Central memory CD4-positive, alpha-beta T cell (primary cell): ENCODE results near the gene PAX7.

Experiments used
- DNase-seq: peaks from one replicate; pipeline ENCODE4 v3.0.0; 2022

Gene PAX7

GRCh38 chr1:18768086-18768485 lies 137.4 kb downstream of the PAX7 start:
- DNase-seq = no peak

DNA sequence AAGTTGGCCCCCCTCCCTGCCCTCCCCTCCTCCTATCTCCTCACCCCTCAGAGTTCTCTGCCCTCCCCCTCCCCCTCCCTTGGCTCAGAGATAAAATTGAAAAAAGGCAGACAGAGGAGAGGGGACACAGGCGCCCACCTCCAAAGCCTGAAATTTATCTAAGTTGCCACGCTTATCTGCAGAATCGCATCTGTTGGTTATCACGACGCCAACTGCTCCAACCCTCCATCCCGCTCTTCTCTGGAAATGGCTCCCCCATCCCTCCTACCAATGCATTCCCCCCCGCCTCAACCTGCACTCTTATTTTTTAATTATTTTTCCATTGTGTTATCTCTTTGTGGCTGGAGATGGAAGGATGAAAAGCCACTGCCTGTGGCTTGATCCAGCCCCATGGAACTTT lies 138.5 kb downstream of the PAX7 start:
- no peak for DNase-seq

- no peak for DNase-seq
Measured at GRCh38 chr1:18770799-18771198, 140.2 kb downstream of the PAX7 start.

- no peak for DNase-seq
Measured at GRCh38 chr1:18773753-18774152, 143.1 kb downstream of the PAX7 start.

GRCh38 chr1:18775341-18775740 lies 144.7 kb downstream of the PAX7 start:
- DNase-seq = no peak

DNA sequence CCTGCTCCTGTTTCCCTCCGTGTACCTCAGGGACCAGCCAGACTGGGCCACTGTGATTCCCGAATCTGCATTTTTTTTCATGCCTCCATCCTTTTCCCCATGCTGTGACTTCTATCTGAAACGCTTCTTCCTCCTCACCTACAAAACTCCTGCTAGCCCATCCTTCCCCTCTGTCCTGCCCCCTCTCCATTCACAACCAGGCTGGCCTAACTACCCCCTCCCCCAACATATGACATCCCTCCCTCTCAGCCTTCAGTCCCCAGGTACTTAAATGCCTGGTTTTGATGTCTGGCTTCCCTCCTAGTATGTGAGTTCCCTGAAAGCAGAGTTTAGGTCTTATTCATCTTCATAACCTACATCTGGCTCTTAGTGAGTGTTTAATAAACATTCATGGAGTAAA lies 146.1 kb downstream of the PAX7 start:
- DNase-seq = no peak

- DNase-seq = no peak
Measured at GRCh38 chr1:18778437-18778836, 147.8 kb downstream of the PAX7 start.

- no peak for DNase-seq
Measured at GRCh38 chr1:18781031-18781430, 150.4 kb downstream of the PAX7 start.

- no peak for DNase-seq
Measured at GRCh38 chr1:18783705-18784481, 153.2 kb downstream of the PAX7 start.

DNA sequence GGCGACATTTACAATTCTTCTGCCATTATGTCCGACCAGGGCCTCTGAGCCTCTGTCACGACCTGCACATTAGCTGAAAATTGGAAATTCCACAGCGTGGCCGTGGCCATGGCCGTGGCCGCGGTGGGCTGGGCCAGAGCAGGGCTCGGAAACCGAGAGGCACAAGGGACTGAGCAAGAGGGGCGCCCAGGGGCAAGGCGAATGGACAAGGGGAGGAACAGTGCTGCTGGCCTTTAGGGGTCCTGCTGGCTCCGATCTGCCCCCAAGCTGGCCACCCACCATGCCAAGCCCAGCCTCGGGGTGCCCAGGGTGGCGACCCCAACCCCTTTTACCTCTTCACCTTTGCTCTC lies 153.8 kb downstream of the PAX7 start:
- DNase-seq = no peak

DNA sequence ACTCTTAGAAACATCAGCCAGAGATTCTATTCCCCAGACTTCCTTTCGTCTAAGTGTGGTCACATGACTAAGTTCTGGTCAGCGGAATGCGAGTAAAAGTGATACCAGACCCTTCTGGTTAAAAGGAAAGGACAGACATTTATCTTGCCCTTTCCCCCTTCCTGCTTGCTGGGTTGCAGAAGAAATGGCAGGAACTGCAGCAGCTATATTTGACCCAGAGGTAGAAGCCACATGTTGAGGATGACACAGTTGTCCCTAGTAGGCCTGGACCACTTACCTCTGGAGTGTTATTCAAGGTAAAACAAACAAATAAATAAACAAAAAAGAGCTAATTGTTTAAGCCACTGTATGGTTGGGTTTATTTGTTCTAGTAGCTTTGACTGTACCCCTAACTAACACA lies 155.5 kb downstream of the PAX7 start:
- DNase-seq = no peak

DNA sequence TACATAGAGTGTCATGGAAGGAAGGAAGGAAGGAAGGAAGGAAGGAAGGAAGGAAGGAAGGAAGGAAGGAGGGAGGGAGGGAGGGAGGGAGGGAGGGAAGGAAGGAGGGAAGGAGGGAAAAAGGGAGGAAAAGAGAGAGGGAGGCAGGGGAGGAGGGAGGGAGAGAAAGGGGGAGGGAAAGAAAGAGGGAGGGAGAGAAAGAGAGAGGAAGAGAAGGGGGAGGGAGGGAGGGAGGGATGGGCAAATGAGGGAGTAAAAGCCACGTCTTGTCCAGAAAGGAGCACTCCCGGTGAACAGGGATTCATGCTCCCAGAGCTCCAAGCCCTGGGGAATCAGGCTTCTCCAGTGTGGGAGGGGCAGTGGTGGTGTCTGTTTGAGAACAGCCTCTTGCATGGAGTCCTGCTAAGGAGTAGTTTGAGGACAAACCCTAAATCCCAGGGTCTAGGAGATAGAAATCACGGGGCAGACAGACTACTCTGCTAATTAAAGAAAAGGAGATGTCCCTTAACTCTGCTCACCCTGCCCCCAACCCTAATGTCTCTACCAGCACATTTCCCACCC lies 157.3 kb downstream of the PAX7 start:
- DNase-seq = no peak

GRCh38 chr1:18789246-18789645 lies 158.6 kb downstream of the PAX7 start:
- no peak for DNase-seq

DNA sequence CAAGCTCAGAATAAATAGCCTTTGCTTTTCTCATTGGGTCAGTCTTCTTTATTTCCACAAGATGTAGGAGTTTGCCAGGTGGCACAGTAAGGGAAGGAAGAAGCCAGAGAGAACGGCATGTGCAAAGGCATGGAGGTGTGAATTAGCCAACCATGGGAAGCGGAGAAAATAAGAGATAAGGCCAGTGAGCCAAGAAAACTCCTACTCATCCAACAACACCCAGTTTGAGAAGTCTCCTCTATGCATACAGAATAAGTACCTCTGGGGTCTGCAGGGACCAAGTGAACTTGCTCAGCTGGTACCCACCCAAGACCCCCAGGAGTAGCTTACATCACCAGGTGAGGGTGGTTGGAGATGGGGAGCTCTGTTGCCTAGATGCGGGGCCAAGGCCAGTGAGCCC lies 162.1 kb downstream of the PAX7 start:
- DNase-seq = no peak

DNA sequence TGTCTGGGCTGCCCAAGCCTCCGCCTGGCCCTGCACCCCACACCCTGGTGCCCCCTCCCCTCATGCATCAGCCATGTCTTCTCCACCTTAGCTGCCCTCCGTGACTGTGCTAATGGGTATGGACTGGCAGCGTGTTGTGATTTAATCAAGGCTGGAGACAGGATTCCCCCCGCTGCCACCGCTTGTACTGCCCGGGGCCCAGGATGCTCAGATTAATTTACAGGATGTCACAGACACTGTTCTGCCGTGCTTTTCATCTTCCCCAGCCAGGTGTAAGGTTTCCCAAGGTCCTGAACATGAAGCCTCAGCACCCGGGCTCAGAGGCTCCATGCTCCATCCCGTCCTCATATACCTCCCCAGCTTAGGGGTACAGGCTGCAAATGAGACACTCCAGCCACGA lies 162.5 kb downstream of the PAX7 start:
- no peak for DNase-seq

DNA sequence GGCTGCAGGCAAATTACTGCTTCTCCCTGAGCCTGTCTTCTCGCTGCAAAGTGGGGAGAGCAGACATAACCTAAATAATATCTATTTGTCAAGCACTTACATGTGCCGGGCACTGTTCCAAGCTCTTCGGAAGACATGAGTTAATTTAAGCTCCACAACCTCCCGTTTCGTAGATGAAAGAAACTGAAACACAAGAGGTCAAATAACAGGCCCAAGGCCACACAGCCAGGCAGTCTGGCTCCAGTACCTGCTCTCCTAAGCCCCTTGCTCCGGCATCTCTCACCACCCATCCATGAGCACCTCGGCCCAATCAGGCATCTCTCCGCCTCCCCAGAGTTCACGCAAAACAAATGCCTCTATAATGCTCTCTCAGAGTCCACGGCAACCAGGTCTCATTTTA lies 163.4 kb downstream of the PAX7 start:
- DNase-seq = no peak

GRCh38 chr1:18794561-18794960 lies 163.9 kb downstream of the PAX7 start:
- no peak for DNase-seq

DNA sequence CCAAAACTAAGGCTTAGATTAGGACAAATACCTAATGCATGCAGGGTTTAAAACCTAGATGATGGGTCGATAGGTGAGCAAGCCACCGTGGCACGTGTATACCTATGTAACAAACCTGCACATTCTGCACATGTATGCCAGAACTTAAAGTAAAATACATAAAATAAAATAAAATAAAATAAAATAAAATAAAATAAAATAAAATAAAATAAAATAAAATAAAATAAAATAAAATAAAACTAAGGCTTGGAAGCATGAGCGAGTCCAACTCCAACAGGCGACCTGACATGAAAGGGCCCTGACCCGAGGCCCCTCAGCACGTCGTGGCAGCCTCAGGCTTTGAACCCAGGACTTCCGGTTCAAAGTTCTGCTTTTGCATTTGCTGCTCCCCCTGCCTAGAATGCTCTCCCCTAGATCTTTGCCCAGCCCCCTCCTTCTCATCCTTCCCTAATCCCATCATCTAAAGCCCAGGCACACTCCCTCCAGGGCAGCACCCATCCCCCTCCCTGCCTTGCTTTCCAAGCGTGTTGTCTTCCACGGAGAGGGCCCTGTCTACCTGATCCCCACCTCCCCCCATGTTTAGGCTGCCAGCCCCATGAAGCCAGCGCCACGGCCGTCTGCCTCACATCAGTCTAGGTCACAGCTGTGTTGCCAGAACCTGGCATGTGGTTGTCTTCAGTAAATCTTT lies 164.5 kb downstream of the PAX7 start:
- no peak for DNase-seq

GRCh38 chr1:18796950-18797349 lies 166.3 kb downstream of the PAX7 start:
- DNase-seq = no peak
